ENCODE data around the gene BARX1.

BARX1 gene

GRCh38 chr9:93916358-93916757 lies 38.8 kb downstream of the BARX1 start:
- DNase-seq = no peak

DNA sequence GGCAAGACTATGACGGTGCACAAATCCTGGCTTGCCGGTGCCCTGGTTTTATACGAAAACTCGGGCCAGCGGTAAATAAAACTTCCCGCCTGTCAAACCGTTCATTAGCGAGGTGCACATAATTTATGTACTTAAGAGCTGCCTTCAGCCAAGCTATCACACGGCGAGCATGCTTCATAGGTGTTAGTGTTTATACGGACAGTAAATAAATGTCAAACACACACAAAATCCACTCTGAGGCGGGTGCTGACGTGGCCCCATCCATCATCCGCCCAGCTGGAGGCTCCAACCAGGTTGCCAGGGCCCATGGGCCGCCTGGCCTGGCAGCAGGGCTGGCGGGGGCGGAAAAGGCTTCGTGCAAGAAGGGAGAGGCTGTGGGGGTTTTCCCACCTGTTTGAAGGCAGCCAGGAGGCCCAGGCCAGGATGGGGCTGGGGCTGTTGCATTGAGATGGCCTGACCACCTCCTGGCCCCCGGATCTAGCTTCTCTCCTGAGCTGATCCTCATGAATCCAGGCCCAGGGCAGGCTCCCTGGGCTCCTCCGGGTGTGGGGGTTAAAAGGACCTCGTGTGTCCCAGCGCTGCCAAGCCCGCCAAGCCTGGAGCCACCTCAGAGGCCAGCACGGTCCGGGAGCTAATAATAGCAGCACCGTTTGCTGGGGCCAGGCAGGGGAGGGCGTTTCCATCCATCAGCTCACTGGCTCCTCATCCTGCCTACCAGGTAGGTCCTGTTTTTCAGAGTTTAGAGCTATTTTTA lies 43.2 kb downstream of the BARX1 start:
- DNase-seq = peak; percentile 74

- DNase-seq = no peak
Observed at GRCh38 chr9:93911136-93911745, 43.9 kb downstream of the BARX1 start.

DNA sequence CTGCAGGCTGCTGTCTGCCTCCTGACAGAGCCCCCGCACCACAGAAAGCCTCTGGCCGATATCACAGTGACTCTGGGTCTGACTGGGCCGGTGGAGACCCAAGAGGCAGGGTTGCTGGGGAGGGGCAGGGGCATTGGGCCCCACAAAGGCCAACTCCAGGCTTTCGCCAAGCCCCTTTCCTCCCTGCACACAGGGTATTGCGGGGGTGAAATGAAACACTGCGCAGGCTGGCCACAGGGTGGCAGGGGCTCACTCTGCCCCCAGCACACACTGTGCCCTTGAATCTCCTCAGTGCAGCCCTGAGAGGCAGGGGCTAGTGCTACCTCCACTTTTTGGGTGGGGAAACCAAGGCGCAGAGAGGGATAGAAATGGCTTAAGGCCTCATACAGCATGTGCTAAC lies 44.6 kb downstream of the BARX1 start:
- no peak for DNase-seq

GRCh38 chr9:93910196-93910595 lies 45.0 kb downstream of the BARX1 start:
- no peak for DNase-seq

GRCh38 chr9:93909242-93909616 lies 45.9 kb downstream of the BARX1 start:
- DNase-seq = no peak

- peak; percentile 84 for DNase-seq
Observed at GRCh38 chr9:93908591-93909241, 46.4 kb downstream of the BARX1 start.

GRCh38 chr9:93907551-93908199 lies 47.5 kb downstream of the BARX1 start:
- DNase-seq = no peak

DNA sequence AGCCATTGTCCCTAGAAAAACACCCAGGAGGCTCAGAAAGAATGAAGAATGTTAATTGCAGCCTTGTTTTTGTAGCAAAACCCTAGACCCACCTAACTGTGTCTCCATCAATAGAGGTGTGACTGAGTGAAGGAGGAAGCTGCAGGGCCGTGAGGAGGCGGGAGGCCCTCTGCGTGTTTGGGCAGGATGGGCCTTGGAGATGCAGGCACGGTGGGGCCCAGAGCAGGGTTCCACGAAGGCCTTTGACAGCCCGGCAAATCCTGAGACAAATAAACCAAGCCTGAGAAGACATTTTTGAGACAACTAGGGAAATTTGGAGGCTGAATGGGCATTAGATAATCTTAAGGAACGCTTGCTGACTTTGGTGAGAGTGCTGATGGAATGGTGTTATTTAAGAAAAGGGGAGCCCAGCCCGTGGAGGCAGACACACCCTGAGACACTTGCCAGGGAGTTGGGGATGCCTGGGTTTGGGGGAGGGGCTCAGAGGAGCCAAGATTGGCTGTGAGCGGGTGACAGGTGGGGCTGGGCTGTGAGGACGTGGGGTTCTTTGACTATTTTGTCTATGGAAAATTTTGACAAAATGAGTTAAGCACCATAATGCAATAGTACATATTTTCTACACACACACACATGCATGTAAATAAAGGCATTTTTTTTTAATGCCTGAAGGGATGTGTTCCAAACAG lies 48.8 kb downstream of the BARX1 start:
- no peak for DNase-seq

DNA sequence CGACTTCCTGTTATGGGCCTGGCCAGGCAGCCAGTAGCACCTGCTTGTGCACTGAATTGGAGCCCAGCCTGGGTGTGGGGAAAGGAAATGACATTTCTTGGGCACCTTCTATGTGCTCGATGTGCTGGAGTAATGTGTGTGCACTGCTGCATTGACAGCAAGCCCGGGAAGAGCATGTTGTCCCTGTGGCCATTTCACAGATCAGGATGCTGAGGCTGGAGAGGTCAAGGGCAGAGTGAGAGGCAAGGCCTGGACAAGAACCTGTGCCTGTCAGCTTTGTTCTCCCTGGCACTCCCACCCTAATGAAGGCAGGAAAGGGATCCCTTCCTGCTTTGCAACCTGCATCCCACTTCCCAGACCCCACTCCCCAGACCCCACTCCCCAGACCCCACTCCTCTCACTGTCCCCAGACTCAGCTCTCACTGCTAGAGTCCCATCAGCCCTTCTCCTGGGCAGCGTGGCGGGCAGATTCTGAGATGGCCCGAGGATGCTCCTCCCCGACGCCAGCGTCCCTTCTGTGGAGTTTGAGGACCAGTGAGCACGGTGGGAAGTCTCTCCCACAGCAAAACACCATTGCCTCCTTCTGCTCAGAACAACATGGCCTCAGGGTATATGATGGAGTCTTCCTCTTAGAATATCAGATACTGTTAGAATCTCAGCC lies 49.6 kb downstream of the BARX1 start:
- no peak for DNase-seq

DNA sequence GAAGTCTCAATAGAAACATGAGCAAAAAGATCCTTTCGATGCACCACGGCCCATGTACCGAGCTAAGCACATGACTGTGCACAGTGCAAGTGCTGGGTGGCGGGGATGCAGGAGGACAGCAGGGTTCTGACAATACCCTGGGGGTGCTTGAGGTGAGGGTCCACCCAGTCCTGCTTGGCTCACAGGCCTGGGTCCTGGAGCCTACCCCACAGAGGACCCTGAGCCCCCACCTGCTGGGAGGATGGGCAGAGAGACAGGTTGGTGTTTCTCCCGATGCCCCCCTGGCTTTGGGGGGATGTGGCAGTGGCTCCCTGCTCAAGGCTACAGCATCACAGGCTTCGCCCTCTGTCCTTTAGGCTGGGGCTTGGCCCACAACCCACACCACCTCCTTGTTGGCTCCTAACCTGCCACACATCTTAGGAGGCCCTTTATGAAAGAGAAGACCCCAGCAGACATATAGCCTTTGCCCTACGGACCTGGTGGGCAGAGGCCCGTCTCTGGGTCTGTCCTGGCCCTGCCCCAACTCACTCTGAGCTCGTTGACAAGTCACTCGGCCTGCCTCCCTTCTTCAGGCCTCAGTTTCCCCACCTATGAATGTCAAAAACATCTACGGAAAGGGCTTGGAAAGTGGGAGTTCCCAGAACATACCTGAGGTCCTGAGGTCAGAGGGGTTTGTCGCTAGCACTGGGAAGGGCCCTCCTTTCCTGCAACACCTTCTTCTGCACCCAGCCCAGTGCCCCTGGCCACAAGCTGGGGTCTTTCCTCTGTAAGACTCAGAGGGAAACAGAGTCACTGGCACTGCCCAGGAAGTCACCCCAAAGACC lies 50.3 kb downstream of the BARX1 start:
- DNase-seq = no peak

- no peak for DNase-seq
Observed at GRCh38 chr9:93903886-93904648, 51.1 kb downstream of the BARX1 start.

GRCh38 chr9:93902780-93903655 lies 52.1 kb downstream of the BARX1 start:
- DNase-seq = no peak

DNA sequence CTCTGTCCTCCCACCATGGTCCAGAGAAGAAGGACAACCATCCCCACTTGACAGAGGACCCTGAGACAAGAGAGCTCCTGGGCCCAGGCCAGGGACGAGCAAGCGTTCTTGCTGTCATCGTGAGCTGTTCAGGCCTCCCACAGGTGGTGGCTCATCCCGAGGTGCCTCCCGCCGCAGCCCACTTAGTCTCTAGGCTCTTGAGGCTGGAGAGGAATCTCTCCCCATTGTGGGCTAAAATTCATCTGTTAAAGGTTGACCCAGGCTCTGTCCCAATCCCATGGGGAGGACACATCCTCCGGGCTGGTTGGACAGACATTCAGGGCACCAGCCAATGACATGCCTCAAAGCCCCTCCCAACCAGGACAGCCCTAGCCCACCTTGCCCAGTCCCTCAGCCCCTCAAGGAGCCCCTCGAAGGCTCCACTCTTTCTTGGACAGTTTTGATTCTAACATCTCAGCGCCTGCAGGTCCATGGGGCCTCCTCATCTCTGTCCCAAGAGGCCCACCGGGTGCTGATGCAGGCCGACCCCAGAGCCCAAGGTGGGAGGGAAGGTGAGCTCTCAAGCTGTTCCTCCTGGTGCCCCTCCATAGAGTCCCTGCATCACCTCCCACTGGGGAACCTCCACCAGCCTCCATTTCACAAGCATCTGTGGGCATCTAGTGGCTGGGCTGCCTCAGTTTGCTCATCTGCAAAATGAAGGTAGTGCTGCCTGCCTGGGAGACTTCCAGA lies 52.9 kb downstream of the BARX1 start:
- no peak for DNase-seq

Data from RPMI8226 (cell line).